ENCODE data around the gene ICA1. TPM values are rescaled to one million over a fixed set of nuclear protein-coding genes. Genes with fewer than 3 reads are reported as not detected.

Gene ICA1
- total and polyA plus RNA-seq, 4 experiments from 2014 or later = 1.2 to 7.4 (median 2.4) TPM

GRCh38 chr7:8200717-8201116, 61.2 kb downstream of the ICA1 start:
- peaks cover 9 to 27% (median 18%) of the 10 kb centered on the region in 4 donors for H3K4me1 Mint-ChIP-seq
- intact Hi-C loops (cut with micrococcal nuclease) = no loop called here
- CTCF ChIA-PET (ENCODE audit: partially characterized antibody) = interaction anchor here (1.8 kb wide), 1 partner anchor 11 kb away, joined by 4 read pairs; no protein-coding TSS in a partner anchor

GRCh38 chr7:8200316-8200715, 61.7 kb downstream of the ICA1 start:
- H3K4me3 ChIP-seq (ENCODE audit: low read length in 2 of 2) = no peak overlapping the region
- no peaks in the 10 kb centered on the region for H3K36me3 ChIP-seq (ENCODE audit: insufficient read depth, low read length)
- no peaks in the 10 kb centered on the region for H3K36me3 Mint-ChIP-seq
- no peaks in the 10 kb centered on the region for H3K27me3 ChIP-seq (ENCODE audit: insufficient read depth, low read length)
- no peak for DNase-seq
- peaks cover 9 to 27% (median 18%) of the 10 kb centered on the region in 4 donors for H3K4me1 Mint-ChIP-seq
- H3K4me1 ChIP-seq (ENCODE audit: insufficient read depth, low read length) = peaks cover 13% of the 10 kb centered on the region
- intact Hi-C loops (cut with micrococcal nuclease) = no loop called here
- CTCF ChIA-PET (ENCODE audit: partially characterized antibody) = interaction anchor here (1.8 kb wide), 1 partner anchor 10 kb away, joined by 4 read pairs; no protein-coding TSS in a partner anchor
- peaks cover 0 to 1% (median 0%) of the 10 kb centered on the region in 8 donors for H3K9me3 Mint-ChIP-seq
- no peak overlapping the region for H3K27ac ChIP-seq (ENCODE audit: low read depth, low read length)
- POLR2A ChIA-PET (ENCODE audit: partially characterized antibody) = no interaction called here
- H3K27me3 Mint-ChIP-seq = no peaks in the 10 kb centered on the region
- H3K4me3 Mint-ChIP-seq = no peak overlapping the region
- H3K27ac Mint-ChIP-seq = peak overlapping the region in 1 of 7 donors; percentile 13
- H3K9me3 ChIP-seq (ENCODE audit: control insufficient read depth in 1 of 2, low read length in 2 of 2) = no peaks in the 10 kb centered on the region

More at GRCh38 chr7:8200717-8201116, 61.2 kb downstream of the ICA1 start:
- no peak overlapping the region for H3K27ac ChIP-seq (ENCODE audit: low read depth, low read length)
- peaks cover 0 to 1% (median 0%) of the 10 kb centered on the region in 8 donors for H3K9me3 Mint-ChIP-seq
- H3K4me1 ChIP-seq (ENCODE audit: insufficient read depth, low read length) = peaks cover 13% of the 10 kb centered on the region
- no peak for DNase-seq
- POLR2A ChIA-PET (ENCODE audit: partially characterized antibody) = interaction anchor here (1.2 kb wide), 1 partner anchor 231 kb away, joined by 3 read pairs; no protein-coding TSS in a partner anchor
- no peak overlapping the region for H3K4me3 Mint-ChIP-seq
- H3K36me3 ChIP-seq (ENCODE audit: insufficient read depth, low read length) = no peaks in the 10 kb centered on the region
- no peaks in the 10 kb centered on the region for H3K9me3 ChIP-seq (ENCODE audit: control insufficient read depth in 1 of 2, low read length in 2 of 2)
- H3K27me3 Mint-ChIP-seq = no peaks in the 10 kb centered on the region
- no peak overlapping the region for H3K27ac Mint-ChIP-seq
- H3K27me3 ChIP-seq (ENCODE audit: insufficient read depth, low read length) = no peaks in the 10 kb centered on the region
- H3K36me3 Mint-ChIP-seq = no peaks in the 10 kb centered on the region
- H3K4me3 ChIP-seq (ENCODE audit: low read length in 2 of 2) = no peak overlapping the region

GRCh38 chr7:8197994-8198698, 63.8 kb downstream of the ICA1 start:
- H3K9me3 Mint-ChIP-seq = peaks cover 0 to 1% (median 0%) of the 10 kb centered on the region in 8 donors
- CTCF ChIA-PET (ENCODE audit: partially characterized antibody) = interaction anchor here (1.3 to 1.9 kb wide), 4 partner anchors 12 to 517 kb away, joined by 4 to 8 read pairs (median 6); no protein-coding TSS in a partner anchor
- Histone ChIP-seq H3K9me3 (ENCODE audit: control insufficient read depth in 1 of 2, low read length in 2 of 2) (no peaks in the 10 kb centered on the region), H3K36me3 (ENCODE audit: insufficient read depth, low read length) (no peaks in the 10 kb centered on the region), H3K4me1 (ENCODE audit: insufficient read depth, low read length) (peaks cover 13% of the 10 kb centered on the region), H3K4me3 (ENCODE audit: low read length in 2 of 2) (no peak overlapping the region), H3K27ac (ENCODE audit: low read depth, low read length) (no peak overlapping the region), H3K27me3 (ENCODE audit: insufficient read depth, low read length) (no peaks in the 10 kb centered on the region)
- intact Hi-C loops (cut with micrococcal nuclease) = no loop called here
- H3K27me3 Mint-ChIP-seq = no peaks in the 10 kb centered on the region
- POLR2A ChIA-PET (ENCODE audit: partially characterized antibody) = interaction anchor here (0.9 to 1.8 kb wide), 6 partner anchors 9 to 558 kb away, joined by 3 to 10 read pairs (median 4); partner anchors contain the start of gene UMAD1
- H3K4me3 Mint-ChIP-seq = peak overlapping the region in 6 of 8 donors; percentile 1 to 58 (median 12)
- H3K4me1 Mint-ChIP-seq = peaks cover 9 to 27% (median 18%) of the 10 kb centered on the region in 4 donors
- H3K36me3 Mint-ChIP-seq = no peaks in the 10 kb centered on the region
- DNase-seq = peak in 4 of 5 donors; percentile 17 to 47 (median 21)
- H3K27ac Mint-ChIP-seq = peak overlapping the region in 2 of 7 donors; percentile 18 to 23

GRCh38 chr7:8192897-8193296, 69.1 kb downstream of the ICA1 start:
- Histone ChIP-seq H3K9me3 (ENCODE audit: control insufficient read depth in 1 of 2, low read length in 2 of 2) (no peaks in the 10 kb centered on the region), H3K36me3 (ENCODE audit: insufficient read depth, low read length) (no peaks in the 10 kb centered on the region), H3K4me1 (ENCODE audit: insufficient read depth, low read length) (peaks cover 12% of the 10 kb centered on the region), H3K4me3 (ENCODE audit: low read length in 2 of 2) (no peak overlapping the region), H3K27ac (ENCODE audit: low read depth, low read length) (no peak overlapping the region), H3K27me3 (ENCODE audit: insufficient read depth, low read length) (no peaks in the 10 kb centered on the region)
- ChIA-PET POLR2A (ENCODE audit: partially characterized antibody) (no interaction called here), CTCF (ENCODE audit: partially characterized antibody) (interaction anchor here (0.7 to 0.8 kb wide), 2 partner anchors 17 to 511 kb away, joined by 3 read pairs; no protein-coding TSS in a partner anchor)
- H3K36me3 Mint-ChIP-seq = no peaks in the 10 kb centered on the region
- H3K27me3 Mint-ChIP-seq = no peaks in the 10 kb centered on the region
- DNase-seq = no peak
- intact Hi-C loops (cut with micrococcal nuclease) = loop anchor here (5.0 kb wide), 1 partner anchor 121 kb away; no protein-coding TSS in a partner anchor
- H3K4me3 Mint-ChIP-seq = no peak overlapping the region
- peaks cover 6 to 23% (median 17%) of the 10 kb centered on the region in 4 donors for H3K4me1 Mint-ChIP-seq
- H3K27ac Mint-ChIP-seq = no peak overlapping the region
- H3K9me3 Mint-ChIP-seq = no peaks in the 10 kb centered on the region

- Mint-ChIP-seq H3K4me1 (peaks cover 13 to 22% (median 18%) of the 10 kb centered on the region in 4 donors), H3K27me3 (no peaks in the 10 kb centered on the region)
- POLR2A ChIA-PET (ENCODE audit: partially characterized antibody) = interaction anchor here (0.6 to 3.2 kb wide), 12 partner anchors 9 to 615 kb away, joined by 3 to 25 read pairs (median 4); partner anchors contain the start of gene GLCCI1
Measured at GRCh38 chr7:8190119-8190895, 71.7 kb downstream of the ICA1 start.

GRCh38 chr7:8189625-8190024, 72.3 kb downstream of the ICA1 start:
- intact Hi-C loops (cut with micrococcal nuclease) = loop anchor here (1.0 to 5.0 kb wide), 8 partner anchors 57 to 594 kb away; partner anchors contain the start of genes GLCCI1 and UMAD1
- Histone ChIP-seq H3K27ac (ENCODE audit: low read depth, low read length) (no peak overlapping the region), H3K4me3 (ENCODE audit: low read length in 2 of 2) (no peak overlapping the region), H3K4me1 (ENCODE audit: insufficient read depth, low read length) (peaks cover 7% of the 10 kb centered on the region), H3K27me3 (ENCODE audit: insufficient read depth, low read length) (no peaks in the 10 kb centered on the region), H3K9me3 (ENCODE audit: control insufficient read depth in 1 of 2, low read length in 2 of 2) (no peaks in the 10 kb centered on the region), H3K36me3 (ENCODE audit: insufficient read depth, low read length) (no peaks in the 10 kb centered on the region)
- Mint-ChIP-seq H3K4me3 (no peak overlapping the region), H3K36me3 (no peaks in the 10 kb centered on the region), H3K4me1 (peaks cover 13 to 22% (median 19%) of the 10 kb centered on the region in 4 donors), H3K9me3 (no peaks in the 10 kb centered on the region), H3K27me3 (no peaks in the 10 kb centered on the region), H3K27ac (no peak overlapping the region)
- ChIA-PET CTCF (ENCODE audit: partially characterized antibody) (interaction anchor here (0.6 to 3.5 kb wide), 37 partner anchors 11 to 1087 kb away, joined by 3 to 44 read pairs (median 4); partner anchors contain the start of gene GLCCI1), POLR2A (ENCODE audit: partially characterized antibody) (interaction anchor here (0.6 to 3.2 kb wide), 11 partner anchors 8 to 614 kb away, joined by 3 to 25 read pairs (median 4); partner anchors contain the start of gene GLCCI1)
- DNase-seq = no peak

More at GRCh38 chr7:8190119-8190895, 71.7 kb downstream of the ICA1 start:
- Histone ChIP-seq H3K4me1 (ENCODE audit: insufficient read depth, low read length) (peaks cover 7% of the 10 kb centered on the region), H3K9me3 (ENCODE audit: control insufficient read depth in 1 of 2, low read length in 2 of 2) (no peaks in the 10 kb centered on the region), H3K4me3 (ENCODE audit: low read length in 2 of 2) (no peak overlapping the region), H3K27me3 (ENCODE audit: insufficient read depth, low read length) (no peaks in the 10 kb centered on the region), H3K36me3 (ENCODE audit: insufficient read depth, low read length) (no peaks in the 10 kb centered on the region), H3K27ac (ENCODE audit: low read depth, low read length) (no peak overlapping the region)
- CTCF ChIA-PET (ENCODE audit: partially characterized antibody) = interaction anchor here (0.6 to 3.5 kb wide), 41 partner anchors 11 to 1087 kb away, joined by 3 to 44 read pairs (median 4); partner anchors contain the start of genes GLCCI1 and UMAD1
- DNase-seq = peak; percentile 67 to 77 (median 68)
- intact Hi-C loops (cut with micrococcal nuclease) = loop anchor here (1.0 to 5.0 kb wide), 8 partner anchors 58 to 595 kb away; partner anchors contain the start of genes GLCCI1 and UMAD1
- no peaks in the 10 kb centered on the region for H3K36me3 Mint-ChIP-seq
- H3K27ac Mint-ChIP-seq = peak overlapping the region in 2 of 7 donors; percentile 8 to 48
- no peak overlapping the region for H3K4me3 Mint-ChIP-seq
- H3K9me3 Mint-ChIP-seq = no peaks in the 10 kb centered on the region

All from CD4-positive, alpha-beta memory T cell (primary cell).